ENCODE data around the gene FOXL1. TPM values are rescaled to one million over a fixed set of nuclear protein-coding genes. Genes with fewer than 3 reads are reported as not detected.

Gene FOXL1
- total and polyA plus RNA-seq, 9 of the 15 experiments (the other 6 are each of a cell fraction or from before 2014, with no cell fraction given), result not detected

DNA sequence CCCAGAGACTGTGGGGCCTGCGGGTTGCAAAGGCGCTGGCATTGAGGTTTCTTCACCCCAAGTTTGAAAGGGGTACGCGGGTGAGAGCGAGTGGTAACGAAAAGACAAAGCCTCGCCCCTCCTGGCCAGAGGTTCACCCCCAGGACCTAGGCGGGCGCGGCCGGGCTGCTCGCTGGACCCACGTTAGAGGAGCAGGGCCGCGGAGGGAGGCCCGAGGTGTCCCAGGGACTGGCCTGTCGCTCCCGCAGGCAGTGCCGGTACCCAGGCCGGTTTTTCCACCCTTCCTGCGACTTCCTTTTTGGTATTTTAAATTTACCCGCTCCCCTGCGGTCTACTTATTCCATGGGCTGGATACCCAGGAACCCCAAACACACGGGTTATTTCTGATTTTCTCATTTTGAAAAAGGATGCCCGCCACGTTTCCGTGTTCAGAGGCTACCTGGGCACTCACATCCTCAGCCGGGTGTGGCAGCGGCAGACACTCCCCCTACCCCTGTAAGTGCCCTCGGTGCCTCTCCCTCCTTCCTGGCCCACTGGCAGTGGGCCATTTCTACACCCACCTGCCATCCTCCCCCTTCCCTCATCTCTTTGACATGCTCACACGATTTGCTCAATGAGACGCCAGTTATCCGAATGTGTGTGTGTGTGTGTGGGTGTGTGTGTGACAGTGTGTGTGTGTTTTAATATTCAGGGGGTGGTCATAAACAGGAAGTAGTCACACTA, 1.6 kb upstream of the FOXL1 start (continued):
- no peak for TF ChIP-seq SRSF9 (IDR thresholded peaks at IDR 0.05; ENCODE audit: borderline replicate concordance, low read depth, low read length)

DNA sequence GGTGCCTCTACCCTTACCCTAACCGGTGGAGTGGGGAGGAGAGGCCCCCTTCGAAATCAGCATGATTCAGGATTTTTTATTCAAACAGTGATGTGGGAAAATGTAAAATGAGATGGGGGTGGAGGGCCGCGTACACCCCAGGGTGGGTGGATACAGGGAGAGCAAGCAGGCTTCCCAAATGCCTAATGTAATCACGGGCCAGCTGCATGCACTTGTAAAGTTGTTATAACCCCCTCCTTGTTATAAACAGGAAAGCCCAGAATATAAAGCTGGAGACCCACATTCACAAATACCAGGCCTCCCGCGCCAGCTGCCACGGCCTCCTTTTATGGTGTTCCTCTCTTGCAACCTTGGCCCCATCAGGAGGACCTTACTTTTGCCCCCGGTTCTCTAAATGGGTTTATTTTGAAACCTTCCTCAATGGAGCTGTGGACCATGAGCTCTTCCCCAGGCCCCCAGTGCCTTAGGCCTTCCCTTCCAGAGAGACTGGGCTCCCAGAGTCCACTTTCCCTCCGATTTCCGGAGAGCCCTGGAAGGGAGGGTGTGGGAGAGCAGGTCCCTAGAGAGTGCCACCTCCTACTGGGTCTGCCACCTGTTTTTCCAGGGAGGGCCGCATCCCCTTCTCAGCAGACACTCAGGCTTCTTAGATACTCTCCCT, 906 bp upstream of the FOXL1 start:
- Histone ChIP-seq H3K36me3 (ENCODE audit: control insufficient read depth, insufficient read depth, low read length) (no peaks in the 10 kb centered on the region), H4K20me1 (replicated peaks; ENCODE audit: control insufficient read depth, insufficient read depth, low read length) (no peaks in the 10 kb centered on the region; the same call in 1 of the 2 replicates), H3K79me2 (ENCODE audit: control insufficient read depth, insufficient read depth, low read length) (no peaks in the 10 kb centered on the region), H3K27ac (ENCODE audit: extremely low read depth, low read depth, low read length) (no peak overlapping the region), H3K9me3 (replicated peaks; ENCODE audit: control insufficient read depth, insufficient read depth, low read depth, low read length) (no peaks in the 10 kb centered on the region), H3K9me1 (ENCODE audit: control insufficient read depth, insufficient read depth, low read length) (no peaks in the 10 kb centered on the region), H3K27me3 (ENCODE audit: control insufficient read depth in 2 of 2, insufficient read depth in 2 of 2, low read length in 2 of 2) (peaks cover 34 to 68% of the 10 kb centered on the region in 2 experiments), H2AFZ (ENCODE audit: low read depth, low read length) (no peak overlapping the region), H3K4me3 (no peak overlapping the region), H3K9ac (ENCODE audit: insufficient read depth in 1 of 2, low read depth in 2 of 2, low read length in 2 of 2) (no peak overlapping the region), H3K4me1 (replicated peaks in 1 of 2; ENCODE audit: control insufficient read depth in 2 of 2, insufficient read depth in 2 of 2, low read length in 2 of 2) (peaks cover 0 to 19% of the 10 kb centered on the region in 2 experiments; a peak in 3 of 5 replicates), H3K4me2 (ENCODE audit: insufficient read depth, low read length) (no peak overlapping the region)
- ATAC-seq (no peak), DNase-seq (ENCODE audit: extremely low read depth in 1 of 4, low spot score in 3 of 4) (no peak), FAIRE-seq (no peak)
- intact Hi-C loops (cut with micrococcal nuclease) (no loop called here), in situ Hi-C loops (cut with MboI) (no loop called here)
- no peak for TF ChIP-seq KLF10 (CRISPR knock-in tag; IDR thresholded peaks at IDR 0.05)
- TF ChIP-seq ZNF699 (CRISPR knock-in tag; IDR thresholded peaks at IDR 0.05; ENCODE audit: insufficient replicate concordance), result no peak
- no peak for TF ChIP-seq BRCA1 (IDR thresholded peaks at IDR 0.05)
- no peak for TF ChIP-seq BRCA1 (CRISPR knock-in tag; IDR thresholded peaks at IDR 0.05)
- TF ChIP-seq MYBL2 (IDR thresholded peaks at IDR 0.05; ENCODE audit: low read depth), result no peak
- TF ChIP-seq MYBL2 (CRISPR knock-in tag; IDR thresholded peaks at IDR 0.05; ENCODE audit: borderline replicate concordance), result no peak
- no peak for TF ChIP-seq RBM14 (IDR thresholded peaks at IDR 0.05; ENCODE audit: borderline replicate concordance, insufficient read depth, low read depth, low read length)
- TF ChIP-seq ATF7 (IDR thresholded peaks at IDR 0.05), result no peak
- no peak for TF ChIP-seq FOXJ3 (CRISPR knock-in tag; IDR thresholded peaks at IDR 0.05)
- TF ChIP-seq FOXP4 (CRISPR knock-in tag; IDR thresholded peaks at IDR 0.05; ENCODE audit: borderline replicate concordance), result no peak
- TF ChIP-seq, protein P1, sequence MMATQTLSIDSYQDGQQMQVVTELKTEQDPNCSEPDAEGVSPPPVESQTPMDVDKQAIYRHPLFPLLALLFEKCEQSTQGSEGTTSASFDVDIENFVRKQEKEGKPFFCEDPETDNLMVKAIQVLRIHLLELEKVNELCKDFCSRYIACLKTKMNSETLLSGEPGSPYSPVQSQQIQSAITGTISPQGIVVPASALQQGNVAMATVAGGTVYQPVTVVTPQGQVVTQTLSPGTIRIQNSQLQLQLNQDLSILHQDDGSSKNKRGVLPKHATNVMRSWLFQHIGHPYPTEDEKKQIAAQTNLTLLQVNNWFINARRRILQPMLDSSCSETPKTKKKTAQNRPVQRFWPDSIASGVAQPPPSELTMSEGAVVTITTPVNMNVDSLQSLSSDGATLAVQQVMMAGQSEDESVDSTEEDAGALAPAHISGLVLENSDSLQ (IDR thresholded peaks at IDR 0.05), result no peak
- TF ChIP-seq SREBF1 (IDR thresholded peaks at IDR 0.05; ENCODE audit: borderline replicate concordance, low read depth, low read length), result no peak
- TF ChIP-seq, protein P2, sequence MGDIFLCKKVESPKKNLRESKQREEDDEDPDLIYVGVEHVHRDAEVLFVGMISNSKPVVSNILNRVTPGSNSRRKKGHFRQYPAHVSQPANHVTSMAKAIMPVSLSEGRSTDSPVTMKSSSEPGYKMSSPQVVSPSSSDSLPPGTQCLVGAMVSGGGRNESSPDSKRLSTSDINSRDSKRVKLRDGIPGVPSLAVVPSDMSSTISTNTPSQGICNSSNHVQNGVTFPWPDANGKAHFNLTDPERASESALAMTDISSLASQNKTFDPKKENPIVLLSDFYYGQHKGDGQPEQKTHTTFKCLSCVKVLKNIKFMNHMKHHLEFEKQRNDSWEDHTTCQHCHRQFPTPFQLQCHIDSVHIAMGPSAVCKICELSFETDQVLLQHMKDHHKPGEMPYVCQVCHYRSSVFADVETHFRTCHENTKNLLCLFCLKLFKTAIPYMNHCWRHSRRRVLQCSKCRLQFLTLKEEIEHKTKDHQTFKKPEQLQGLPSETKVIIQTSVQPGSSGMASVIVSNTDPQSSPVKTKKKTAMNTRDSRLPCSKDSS (IDR thresholded peaks at IDR 0.05; ENCODE audit: low read depth, partially characterized antibody), result no peak
- no peak for TF ChIP-seq ZFP30 (CRISPR knock-in tag; IDR thresholded peaks at IDR 0.05; ENCODE audit: borderline replicate concordance)
- TF ChIP-seq C11orf30 (IDR thresholded peaks at IDR 0.05; ENCODE audit: low read depth), result no peak
- no TSS peak for BruUV-seq (replicated peaks)
- 22% methylated on average over 12 of the region's 12 CpGs for WGBS (ENCODE audit: insufficient coverage, low coverage, missing lambda C conversion rate)
- ChIA-PET CTCF (ENCODE audit: low intra/inter-chr PET ratio) (no interaction called here), POLR2A (no interaction called here)

Measured in K562 (cell line).